Measurements from ENCODE around the gene TOM1L2. TPM values are rescaled to one million over a fixed set of nuclear protein-coding genes. Genes with fewer than 3 reads are reported as not detected.
"Not testable (repeated sequence)": the region's sequence is repeated elsewhere in the genome, so short reads cannot be mapped to it uniquely, and the experiment has no call there.

Gene TOM1L2
- polyA plus RNA-seq, 1 experiment: 25.5 TPM

- peak overlapping the region; percentile 43 for H3K27ac ChIP-seq (ENCODE audit: low read depth, low read length)
- no peak for DNase-seq (ENCODE audit: low read depth, low spot score)
- H3K9me3 ChIP-seq (ENCODE audit: control insufficient read depth, insufficient read depth, low read length): no peaks in the 10 kb centered on the region
- TF ChIP-seq CTCF (IDR thresholded peaks at IDR 0.05; ENCODE audit: low read depth, low read length): no peak
- H3K27me3 ChIP-seq (ENCODE audit: control insufficient read depth, insufficient read depth, low read length): no peaks in the 10 kb centered on the region
- ChIA-PET CTCF (interaction anchor here (1.5 to 2.6 kb wide), 2 partner anchors 29 to 90 kb away, joined by 9 to 10 read pairs; partner anchors contain the start of genes DRC3 and TOM1L2), POLR2A (no interaction called here)
- no peak overlapping the region for H3K4me3 ChIP-seq (ENCODE audit: low read depth, low read length)
These were observed 29.4 kb downstream of the TOM1L2 start for GRCh38 chr17:17942846-17943245.

DNA sequence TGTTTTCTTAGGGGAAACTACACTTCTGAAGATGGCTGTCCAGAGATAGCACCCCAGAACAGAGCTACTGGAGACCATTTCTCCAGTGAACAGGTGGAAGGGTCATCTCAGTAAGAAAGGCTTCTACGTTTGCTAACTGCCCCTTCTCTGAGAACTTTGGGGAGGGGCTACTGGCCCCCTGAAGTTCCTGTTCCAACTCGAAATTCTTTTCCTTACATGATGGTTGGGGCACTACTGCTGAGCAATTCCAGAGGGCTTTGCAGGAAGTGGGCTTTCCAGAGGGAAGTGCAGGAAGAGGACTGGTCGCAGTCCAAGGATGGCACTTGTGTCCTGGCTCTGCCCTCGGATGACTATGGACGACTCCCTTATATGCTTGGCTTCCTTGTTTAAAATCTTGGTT lies 31.2 kb downstream of the TOM1L2 start:
- POLR2A ChIA-PET: interaction anchor here (1.0 kb wide), 1 partner anchor 20 kb away, joined by 3 read pairs; no protein-coding TSS in a partner anchor
- TF ChIP-seq CTCF (IDR thresholded peaks at IDR 0.05; ENCODE audit: low read depth, low read length): no peak
- Histone ChIP-seq H3K4me3 (ENCODE audit: low read depth, low read length) (no peak overlapping the region), H3K27me3 (ENCODE audit: control insufficient read depth, insufficient read depth, low read length) (no peaks in the 10 kb centered on the region), H3K27ac (ENCODE audit: low read depth, low read length) (no peak overlapping the region), H3K9me3 (ENCODE audit: control insufficient read depth, insufficient read depth, low read length) (no peaks in the 10 kb centered on the region)
- DNase-seq (ENCODE audit: low read depth, low spot score): no peak
- CTCF ChIA-PET: no interaction called here

GRCh38 chr17:17940441-17940911 lies 31.7 kb downstream of the TOM1L2 start:
- no peaks in the 10 kb centered on the region for H3K27me3 ChIP-seq (ENCODE audit: control insufficient read depth, insufficient read depth, low read length)
- no peak for TF ChIP-seq CTCF (IDR thresholded peaks at IDR 0.05; ENCODE audit: low read depth, low read length)
- H3K9me3 ChIP-seq (ENCODE audit: control insufficient read depth, insufficient read depth, low read length): no peaks in the 10 kb centered on the region
- POLR2A ChIA-PET: interaction anchor here (0.6 to 1.0 kb wide), 2 partner anchors 12 to 20 kb away, joined by 3 to 12 read pairs; no protein-coding TSS in a partner anchor
- H3K4me3 ChIP-seq (ENCODE audit: low read depth, low read length): no peak overlapping the region
- peak overlapping the region; percentile 25 for H3K27ac ChIP-seq (ENCODE audit: low read depth, low read length)
- CTCF ChIA-PET: no interaction called here
- no peak for DNase-seq (ENCODE audit: low read depth, low spot score)

DNA sequence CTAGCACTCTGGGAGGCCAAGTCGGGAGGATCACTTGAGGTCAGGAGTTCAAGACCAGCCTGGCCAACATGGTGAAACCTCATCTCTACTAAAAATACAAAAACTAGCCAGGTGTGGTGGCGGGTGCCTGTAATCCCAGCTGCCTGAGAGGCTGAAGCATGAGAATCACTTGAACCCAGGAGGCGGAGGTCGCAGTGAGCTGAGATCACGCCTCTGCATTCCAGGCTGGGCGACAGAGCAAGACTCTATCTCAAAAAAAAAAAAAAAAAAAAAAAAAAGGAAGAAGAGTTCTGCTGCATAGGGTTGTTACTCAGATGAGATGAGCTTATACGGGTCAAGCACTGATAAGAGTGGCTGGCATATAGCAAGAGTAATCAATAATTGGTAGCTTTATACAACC lies 32.3 kb downstream of the TOM1L2 start:
- H3K27ac ChIP-seq (ENCODE audit: low read depth, low read length); DNase-seq (ENCODE audit: low read depth, low spot score); H3K4me3 ChIP-seq (ENCODE audit: low read depth, low read length); H3K27me3 ChIP-seq (ENCODE audit: control insufficient read depth, insufficient read depth, low read length); CTCF ChIA-PET; H3K9me3 ChIP-seq (ENCODE audit: control insufficient read depth, insufficient read depth, low read length): not testable (repeated sequence)
- POLR2A ChIA-PET: interaction anchor here (0.6 to 0.7 kb wide), 2 partner anchors 13 to 51 kb away, joined by 3 to 12 read pairs; no protein-coding TSS in a partner anchor

- ChIA-PET POLR2A (no interaction called here), CTCF (no interaction called here)
- H3K27ac ChIP-seq (ENCODE audit: low read depth, low read length): no peak overlapping the region
- H3K4me3 ChIP-seq (ENCODE audit: low read depth, low read length): no peak overlapping the region
- H3K9me3 ChIP-seq (ENCODE audit: control insufficient read depth, insufficient read depth, low read length): no peaks in the 10 kb centered on the region
- TF ChIP-seq CTCF (IDR thresholded peaks at IDR 0.05; ENCODE audit: low read depth, low read length): no peak
- no peak for DNase-seq (ENCODE audit: low read depth, low spot score)
- H3K27me3 ChIP-seq (ENCODE audit: control insufficient read depth, insufficient read depth, low read length): no peaks in the 10 kb centered on the region
These were observed 33.7 kb downstream of the TOM1L2 start for GRCh38 chr17:17938388-17939107.

Data from AG04450 (cell line).